HG02973 (cell line): ENCODE results near the gene SEC14L5.

Experiments used
- ATAC-seq: cut with Tn5 transposase; IDR thresholded peaks from one replicate; pipeline ENCODE4 v1.9.1; 2021; ENCODE audit warnings: moderate library complexity; ENCODE audit not compliant: unreplicated experiment

SEC14L5 gene

GRCh38 chr16:4957720-4958509, at the start of gene SEC14L5:
Gene SEC14L5 (plus strand): TSS chr16:4958330. CDS start chr16:4959324, 994 bp downstream.
- peak; percentile 74 for ATAC-seq

GRCh38 chr16:4908854-4909401, 49.2 kb upstream of the SEC14L5 start:
- no peak for ATAC-seq

- ATAC-seq = no peak
Observed at GRCh38 chr16:4909825-4910224, 48.3 kb upstream of the SEC14L5 start.

GRCh38 chr16:4910828-4911227, 47.3 kb upstream of the SEC14L5 start:
- ATAC-seq = no peak

- no peak for ATAC-seq
Observed at GRCh38 chr16:4911970-4912386, 46.2 kb upstream of the SEC14L5 start.

- no peak for ATAC-seq
Observed at GRCh38 chr16:4913130-4913773, 44.9 kb upstream of the SEC14L5 start.

GRCh38 chr16:4913774-4914525, 44.2 kb upstream of the SEC14L5 start:
- no peak for ATAC-seq

GRCh38 chr16:4914528-4915225, 43.5 kb upstream of the SEC14L5 start:
- ATAC-seq = no peak

GRCh38 chr16:4915226-4915761, 42.8 kb upstream of the SEC14L5 start:
- no peak for ATAC-seq

GRCh38 chr16:4917117-4917516, 41.0 kb upstream of the SEC14L5 start:
- no peak for ATAC-seq

- no peak for ATAC-seq
Observed at GRCh38 chr16:4918781-4919251, 39.3 kb upstream of the SEC14L5 start.

GRCh38 chr16:4920826-4921225, 37.3 kb upstream of the SEC14L5 start:
- ATAC-seq = no peak

- ATAC-seq = no peak
Observed at GRCh38 chr16:4922721-4923342, 35.3 kb upstream of the SEC14L5 start.

GRCh38 chr16:4923853-4924252, 34.3 kb upstream of the SEC14L5 start:
- no peak for ATAC-seq

- ATAC-seq = no peak
Observed at GRCh38 chr16:4924593-4925292, 33.4 kb upstream of the SEC14L5 start.

GRCh38 chr16:4925293-4925607, 32.9 kb upstream of the SEC14L5 start:
- ATAC-seq = no peak

- ATAC-seq = no peak
Observed at GRCh38 chr16:4925791-4926190, 32.3 kb upstream of the SEC14L5 start.

GRCh38 chr16:4926928-4927327, 31.2 kb upstream of the SEC14L5 start:
- no peak for ATAC-seq

GRCh38 chr16:4927661-4928060, 30.5 kb upstream of the SEC14L5 start:
- ATAC-seq = no peak
